Right renal pelvis (tissue), 4 donors: Measurements from ENCODE around the gene SERPINC1. TPM values are rescaled to one million over a fixed set of nuclear protein-coding genes. Genes with fewer than 3 reads are reported as not detected.
"Not testable (repeated sequence)": the region's sequence is repeated elsewhere in the genome, so short reads cannot be mapped to it uniquely, and the experiment has no call there.

Experiments used
- DNase-seq, 4 donors: peaks; one replicate each; pipeline ENCODE4 v3.0.0-alpha.2; 2013; ENCODE audit warnings: low read depth in 4 of 4, low spot score in 3 of 4, missing footprints in 1 of 4
- polyA plus RNA-seq, 4 donors: library from polyadenylated mRNA; unstranded; fragments of 120-200 nt; gene quantifications; one replicate each; pipeline ENCODE4 v1.2.1, GENCODE V29; 2013; ENCODE audit not compliant: insufficient read length in 4 of 4

The SERPINC1 gene
- under 1 TPM; 0.21 to 0.46 (median 0.33) TPM for polyA plus RNA-seq

- DNase-seq = no peak
Observed at GRCh38 chr1:173917149-173917548, at the start of gene SERPINC1. Gene SERPINC1 (minus strand): TSS chr1:173917327. CDS start chr1:173917259, 68 bp downstream.

GRCh38 chr1:173965896-173966295 is 48.8 kb upstream of the SERPINC1 start:
- not testable (repeated sequence) for DNase-seq

GRCh38 chr1:173963477-173963876 is 46.4 kb upstream of the SERPINC1 start:
- no peak for DNase-seq

- DNase-seq = no peak
Observed at GRCh38 chr1:173960625-173961024, 43.5 kb upstream of the SERPINC1 start.

- DNase-seq = no peak
Observed at GRCh38 chr1:173954179-173954578, 37.1 kb upstream of the SERPINC1 start.

GRCh38 chr1:173948594-173948993 is 31.5 kb upstream of the SERPINC1 start:
- no peak for DNase-seq

GRCh38 chr1:173946380-173946921 is 29.3 kb upstream of the SERPINC1 start:
- no peak for DNase-seq

- DNase-seq = no peak
Observed at GRCh38 chr1:173937062-173937461, 19.9 kb upstream of the SERPINC1 start.

GRCh38 chr1:173934440-173934839 is 17.3 kb upstream of the SERPINC1 start:
- no peak for DNase-seq

- DNase-seq = not testable (repeated sequence)
Observed at GRCh38 chr1:173930541-173930940, 13.4 kb upstream of the SERPINC1 start.

GRCh38 chr1:173925306-173926242 is 8.4 kb upstream of the SERPINC1 start:
- no peak for DNase-seq

GRCh38 chr1:173920861-173921260 is 3.7 kb upstream of the SERPINC1 start:
- no peak for DNase-seq

GRCh38 chr1:173917635-173918493 is 737 bp upstream of the SERPINC1 start:
- no peak for DNase-seq

GRCh38 chr1:173916667-173917066 is 460 bp downstream of the SERPINC1 start:
- no peak for DNase-seq

- DNase-seq = no peak
Observed at GRCh38 chr1:173915596-173915995, 1.5 kb downstream of the SERPINC1 start.

- DNase-seq = no peak
Observed at GRCh38 chr1:173914366-173914871, 2.7 kb downstream of the SERPINC1 start.

GRCh38 chr1:173913111-173913510 is 4.0 kb downstream of the SERPINC1 start:
- no peak for DNase-seq

GRCh38 chr1:173903827-173904531 is 13.1 kb downstream of the SERPINC1 start:
- no peak for DNase-seq

GRCh38 chr1:173900992-173901391 is 16.1 kb downstream of the SERPINC1 start:
- no peak for DNase-seq

GRCh38 chr1:173900427-173900826 is 16.7 kb downstream of the SERPINC1 start:
- no peak for DNase-seq
